ENCODE measurements around the gene GCK. TPM values are rescaled to one million over a fixed set of nuclear protein-coding genes. Genes with fewer than 3 reads are reported as not detected.

Gene GCK
- polyA plus RNA-seq, 1 donor = 7.1 TPM

GRCh38 chr7:44154703-44155102 lies 34.5 kb downstream of the GCK start:
- DNase-seq = no peak

GRCh38 chr7:44153948-44154335 lies 35.3 kb downstream of the GCK start:
- DNase-seq = no peak

- DNase-seq = no peak
Observed at GRCh38 chr7:44152971-44153947, 36.0 kb downstream of the GCK start.

- DNase-seq = no peak
Observed at GRCh38 chr7:44151956-44152355, 37.3 kb downstream of the GCK start.

GRCh38 chr7:44150966-44151941 lies 38.0 kb downstream of the GCK start:
- DNase-seq = no peak

- peak; percentile 52 for DNase-seq
Observed at GRCh38 chr7:44150466-44150832, 38.8 kb downstream of the GCK start.

GRCh38 chr7:44149571-44150465 lies 39.4 kb downstream of the GCK start:
- DNase-seq = peak; percentile 67

- DNase-seq = no peak
Observed at GRCh38 chr7:44148961-44149536, 40.2 kb downstream of the GCK start.

GRCh38 chr7:44148166-44148565 lies 41.1 kb downstream of the GCK start:
- no peak for DNase-seq

GRCh38 chr7:44147026-44147991 lies 41.9 kb downstream of the GCK start:
- DNase-seq = peak; percentile 57

GRCh38 chr7:44145969-44146911 lies 43.0 kb downstream of the GCK start:
- DNase-seq = peak; percentile 58

- no peak for DNase-seq
Observed at GRCh38 chr7:44145479-44145968, 43.7 kb downstream of the GCK start.

- no peak for DNase-seq
Observed at GRCh38 chr7:44144968-44145478, 44.2 kb downstream of the GCK start.

- no peak for DNase-seq
Observed at GRCh38 chr7:44144426-44144967, 44.7 kb downstream of the GCK start.

- no peak for DNase-seq
Observed at GRCh38 chr7:44143646-44144250, 45.5 kb downstream of the GCK start.

GRCh38 chr7:44142028-44142427 lies 47.2 kb downstream of the GCK start:
- no peak for DNase-seq

GRCh38 chr7:44141221-44141850 lies 47.9 kb downstream of the GCK start, which contains the start of gene MYL7:
TSS of gene MYL7 (minus strand) at chr7:44141332. CDS start at chr7:44141305, 27 bp downstream.
- DNase-seq = no peak

All from hindlimb muscle (tissue), 1 donor.